HepG2 (cell line): ENCODE measurements around the gene TPRN. TPM values are rescaled to one million over a fixed set of nuclear protein-coding genes. Genes with fewer than 3 reads are reported as not detected.
A peak's percentile ranks its signal among the peaks of the same experiment; 100 is the strongest.

Experiments used
- ARNT2 ChIP-seq: sonication (generic); formaldehyde crosslinking; IDR thresholded peaks from 2 replicates; pipeline ENCODE4 v1.8.0; 2022; ENCODE audit warnings: mild to moderate bottlenecking, low read depth, missing genetic modification reagents, moderate library complexity
- ATF5 ChIP-seq: sonication (generic); formaldehyde crosslinking; IDR thresholded peaks from 2 replicates; pipeline ENCODE4 v1.4.0; 2020; ENCODE audit warnings: mild to moderate bottlenecking, low read depth, missing genetic modification reagents
- ATF7 ChIP-seq, 2 experiments: fragments of 450-650 bp in 1 of 2; sonication (generic) in 1 of 2; formaldehyde crosslinking in 1 of 2; IDR thresholded peaks; 2 replicates each; pipeline versions ENCODE4 v1.4.0 to v1.6.1; 2016 to 2020; ENCODE audit warnings: antibody characterized with exemption in 1 of 2, mild to moderate bottlenecking in 1 of 2, missing genetic modification reagents in 1 of 2
- ELK4 ChIP-seq: sonication (generic); formaldehyde crosslinking; IDR thresholded peaks from 2 replicates; pipeline ENCODE4 v1.9.0; 2021; ENCODE audit warnings: missing genetic modification reagents, borderline replicate concordance
- FIP1L1 ChIP-seq: fragments of 200-400 bp; formaldehyde crosslinking; IDR thresholded peaks from 2 replicates; pipeline ENCODE4 v1.6.1; 2018; ENCODE audit warnings: low read depth, mild to moderate bottlenecking, low read length, moderate library complexity, borderline replicate concordance; ENCODE audit not compliant: insufficient read depth
- FLYWCH1 ChIP-seq: sonication (generic); formaldehyde crosslinking; IDR thresholded peaks from 2 replicates; pipeline ENCODE4 v1.8.1; 2023; ENCODE audit warnings: mild to moderate bottlenecking, missing genetic modification reagents
- GLMP ChIP-seq: sonication (generic); formaldehyde crosslinking; IDR thresholded peaks from 2 replicates; pipeline ENCODE4 v1.9.0; 2021; ENCODE audit warnings: missing genetic modification reagents, mild to moderate bottlenecking, borderline replicate concordance
- GTF2F1 ChIP-seq: fragments of 150-350 bp; IDR thresholded peaks from 2 replicates; pipeline ENCODE4 v1.6.1; 2014; ENCODE audit warnings: low read length
- HNRNPLL ChIP-seq: fragments of 200-400 bp; formaldehyde crosslinking; IDR thresholded peaks from 2 replicates; pipeline ENCODE4 v1.6.1; 2017; ENCODE audit warnings: mild to moderate bottlenecking, low read depth, low read length; ENCODE audit not compliant: poor library complexity, severe bottlenecking
- JUNB ChIP-seq: sonication (generic); formaldehyde crosslinking; IDR thresholded peaks from 2 replicates; pipeline ENCODE4 v1.8.0; 2022; ENCODE audit warnings: missing genetic modification reagents, mild to moderate bottlenecking, borderline replicate concordance
- NR2F6 ChIP-seq, 2 experiments: IDR thresholded peaks; 2 replicates each; pipeline ENCODE4 v1.6.1; 2016; ENCODE audit warnings: antibody characterized with exemption in 1 of 2, mild to moderate bottlenecking in 1 of 2
- RXRB ChIP-seq: IDR thresholded peaks from 2 replicates; pipeline ENCODE4 v1.6.1; 2016; ENCODE audit warnings: borderline replicate concordance, missing genetic modification reagents, missing compliant biosample characterization
- SMARCC2 ChIP-seq: fragments of 450-650 bp; IDR thresholded peaks from 2 replicates; pipeline ENCODE4 v1.6.1; 2017; ENCODE audit warnings: antibody characterized with exemption, mild to moderate bottlenecking
- TARDBP ChIP-seq: sonication (generic); formaldehyde crosslinking; IDR thresholded peaks from 2 replicates; pipeline ENCODE4 v1.8.0; 2022; ENCODE audit warnings: mild to moderate bottlenecking, missing genetic modification reagents
- ZNF207 ChIP-seq: fragments of 450-650 bp; IDR thresholded peaks from 2 replicates; pipeline ENCODE4 v1.6.1; 2016; ENCODE audit warnings: antibody characterized with exemption, borderline replicate concordance
- ZNF296 ChIP-seq: sonication (generic); formaldehyde crosslinking; conservative IDR thresholded peaks from 2 replicates; pipeline ENCODE4 v1.5.0; 2020; ENCODE audit warnings: mild to moderate bottlenecking, missing genetic modification reagents
- ZNF317 ChIP-seq: sonication (generic); formaldehyde crosslinking; IDR thresholded peaks from 2 replicates; pipeline ENCODE4 v1.5.0; 2020; ENCODE audit warnings: mild to moderate bottlenecking, missing genetic modification reagents
- ZNF329 ChIP-seq: sonication (generic); formaldehyde crosslinking; IDR thresholded peaks from 2 replicates; pipeline ENCODE4 v1.9.0; 2021; ENCODE audit warnings: low read depth, mild to moderate bottlenecking, missing genetic modification reagents
- ZNF546 ChIP-seq: sonication (generic); formaldehyde crosslinking; conservative IDR thresholded peaks from 2 replicates; pipeline ENCODE4 v1.8.1; 2023; ENCODE audit warnings: mild to moderate bottlenecking, missing genetic modification reagents
- ZNF629 ChIP-seq: sonication (generic); formaldehyde crosslinking; conservative IDR thresholded peaks from 2 replicates; pipeline ENCODE4 v1.5.0; 2020; ENCODE audit warnings: missing genetic modification reagents
- ZNF746 ChIP-seq: sonication (generic); formaldehyde crosslinking; IDR thresholded peaks from 2 replicates; pipeline ENCODE4 v1.8.0; 2022; ENCODE audit warnings: mild to moderate bottlenecking, missing genetic modification reagents
- ZNF788 ChIP-seq: sonication (generic); formaldehyde crosslinking; IDR thresholded peaks from 2 replicates; pipeline ENCODE4 v1.5.0; 2020; ENCODE audit warnings: mild to moderate bottlenecking, missing genetic modification reagents, borderline replicate concordance
- polyA plus RNA-seq, 8 experiments: library from polyadenylated mRNA; depleted of rRNA in 3 of 8; stranded (reverse) in 7 of 8; unstranded in 1 of 8; fragments of >200 nt; fragmentation: Illumina TruSeq in 4 of 8; extraction: Trizol in 4 of 8; gene quantifications; 2 replicates each; pipeline versions ENCODE4 v1.2.1 to v1.2.3, GENCODE V29; 2011 to 2016; ENCODE audit warnings: low read depth in 4 of 8, missing spikeins in 1 of 8, mixed read lengths in 1 of 8; ENCODE audit not compliant: insufficient read depth in 1 of 8
- total RNA-seq, 5 experiments: library from RNA; depleted of rRNA; stranded (reverse); fragments of >200 nt; fragmentation: Illumina TruSeq; extraction: Trizol; gene quantifications; 2 replicates each; pipeline ENCODE4 v1.2.3, GENCODE V29; 2016; ENCODE audit warnings: low read depth in 1 of 5

TPRN gene
- total and polyA plus RNA-seq, 2 of the 13 experiments (the other 11 are each of a cell fraction or from before 2014, with no cell fraction given) = 10.1 to 19.2 TPM

GRCh38 chr9:137227054-137227852 is 26.7 kb upstream of the TPRN start, which contains the start of gene RNF224 (continued):
- no peak for TF ChIP-seq FIP1L1
- no peak for TF ChIP-seq FLYWCH1 (CRISPR knock-in tag)
- no peak for TF ChIP-seq GLMP (CRISPR knock-in tag)
- peak; percentile 34; the same call in 1 of the 2 replicates for TF ChIP-seq RXRB
- no peak for TF ChIP-seq HNRNPLL
- TF ChIP-seq SMARCC2 = no peak
- no peak for TF ChIP-seq ELK4 (CRISPR knock-in tag)
- TF ChIP-seq ZNF207 = no peak
- TF ChIP-seq NR2F6 (IDR thresholded peaks at IDR 0.05) = no peak
- TF ChIP-seq NR2F6 (CRISPR knock-in tag; IDR thresholded peaks at IDR 0.05) = peak; percentile 22; the same call in 1 of the 2 replicates
- TF ChIP-seq ZNF329 (CRISPR knock-in tag) = no peak
- no peak for TF ChIP-seq ATF7 (IDR thresholded peaks at IDR 0.05)
- no peak for TF ChIP-seq ATF7 (CRISPR knock-in tag; IDR thresholded peaks at IDR 0.05)
- 0 out of 2 replicates have a peak, but pooled peaks have one; percentile 10 for TF ChIP-seq ZNF629 (CRISPR knock-in tag)
- TF ChIP-seq ZNF788 (CRISPR knock-in tag) = no peak
- TF ChIP-seq ZNF546 (CRISPR knock-in tag) = no peak
- no peak for TF ChIP-seq ATF5
- no peak for TF ChIP-seq ZNF317 (CRISPR knock-in tag)
- no peak for TF ChIP-seq ZNF296 (CRISPR knock-in tag)
- no peak for TF ChIP-seq JUNB (CRISPR knock-in tag)
- no peak for TF ChIP-seq ARNT2
- peak; percentile 26; the same call in 1 of the 2 replicates for TF ChIP-seq TARDBP
- TF ChIP-seq ZNF746 (CRISPR knock-in tag) = no peak
- no peak for TF ChIP-seq GTF2F1
